Cardiac muscle cell (in vitro differentiated cells and primary cell): Measurements from ENCODE around the gene KRTAP5-4. TPM values are rescaled to one million over a fixed set of nuclear protein-coding genes. Genes with fewer than 3 reads are reported as not detected.
"Not testable (repeated sequence)": the region's sequence is repeated elsewhere in the genome, so short reads cannot be mapped to it uniquely, and the experiment has no call there.

Experiments
- DNase-seq, 2 donors: peaks; one replicate each; pipeline versions ENCODE4 v3.0.0 to v3.0.0-alpha.2; 2010 to 2017; ENCODE audit warnings: low read depth in 1 of 2, low spot score in 1 of 2
- H3K27ac ChIP-seq: fragments of 200-600 bp; sonication (generic); 2 replicates; pipeline ENCODE4 v1.5.1; 2016
- H3K27me3 ChIP-seq: fragments of 200-600 bp; sonication (generic); 2 replicates; pipeline ENCODE4 v1.6.0; 2016; ENCODE audit warnings: control low read depth
- H3K36me3 ChIP-seq: fragments of 200-600 bp; sonication (generic); 2 replicates; pipeline ENCODE4 v1.5.1; 2016; ENCODE audit warnings: control low read depth
- H3K4me1 ChIP-seq: fragments of 200-600 bp; sonication (generic); 2 replicates; pipeline ENCODE4 v1.8.1; 2017; ENCODE audit warnings: low read depth, mild to moderate bottlenecking, mixed run types
- H3K4me3 ChIP-seq: fragments of 200-600 bp; sonication (generic); 2 replicates; pipeline ENCODE4 v1.5.1; 2016; ENCODE audit warnings: mild to moderate bottlenecking
- H3K9me3 ChIP-seq: fragments of 200-600 bp; sonication (generic); 2 replicates; pipeline ENCODE4 v1.5.1; 2017; ENCODE audit warnings: low read depth, mild to moderate bottlenecking, control low read depth
- CTCF ChIP-seq: IDR thresholded peaks from 2 replicates; pipeline ENCODE4 v1.5.1; 2012; ENCODE audit warnings: low read depth, mild to moderate bottlenecking, low read length
- polyA plus RNA-seq: library from polyadenylated mRNA; unstranded; fragments of >200 nt; fragmentation: Nextera tagmentation; extraction: Ambion mirVana; gene quantifications from 2 replicates; pipeline ENCODE4 v1.2.1, GENCODE V29; 2016
- total RNA-seq: library from RNA; depleted of rRNA; stranded (reverse); fragments of >200 nt; gene quantifications from 2 replicates; pipeline ENCODE4 v1.2.3, GENCODE V29; 2016

The KRTAP5-4 gene
- total and polyA plus RNA-seq, 2 experiments from 2014 or later, result not detected

- no peak overlapping the region for H3K4me3 ChIP-seq
- no peaks in the 10 kb centered on the region for H3K9me3 ChIP-seq
- no peaks in the 10 kb centered on the region for H3K27me3 ChIP-seq
- DNase-seq, result peak; percentile 10 to 37
- H3K36me3 ChIP-seq, result no peaks in the 10 kb centered on the region
- peaks cover 14% of the 10 kb centered on the region for H3K4me1 ChIP-seq
- TF ChIP-seq CTCF, result no peak
- H3K27ac ChIP-seq, result no peak overlapping the region
Observed at GRCh38 chr11:1667906-1668305, 46.0 kb upstream of the KRTAP5-4 start.

- no peak for TF ChIP-seq CTCF
- Histone ChIP-seq H3K4me1 (peaks cover 14% of the 10 kb centered on the region), H3K36me3 (no peaks in the 10 kb centered on the region), H3K9me3 (no peaks in the 10 kb centered on the region), H3K27me3 (no peaks in the 10 kb centered on the region), H3K4me3 (no peak overlapping the region), H3K27ac (peak overlapping the region; percentile 18)
- DNase-seq, result no peak
Observed at GRCh38 chr11:1667121-1667850, 45.3 kb upstream of the KRTAP5-4 start.

GRCh38 chr11:1665313-1665712 is 43.4 kb upstream of the KRTAP5-4 start:
- no peaks in the 10 kb centered on the region for H3K9me3 ChIP-seq
- H3K27me3 ChIP-seq, result no peaks in the 10 kb centered on the region
- H3K4me1 ChIP-seq, result peaks cover 14% of the 10 kb centered on the region
- H3K36me3 ChIP-seq, result no peaks in the 10 kb centered on the region
- H3K4me3 ChIP-seq, result no peak overlapping the region
- H3K27ac ChIP-seq, result no peak overlapping the region
- no peak for TF ChIP-seq CTCF
- no peak for DNase-seq

GRCh38 chr11:1662699-1663283 is 40.9 kb upstream of the KRTAP5-4 start:
- not testable (repeated sequence) for DNase-seq, H3K27ac ChIP-seq, H3K4me1 ChIP-seq, H3K4me3 ChIP-seq, H3K36me3 ChIP-seq, H3K9me3 ChIP-seq, H3K27me3 ChIP-seq

- not testable (repeated sequence) for DNase-seq, H3K4me1 ChIP-seq, H3K36me3 ChIP-seq, H3K27me3 ChIP-seq, H3K9me3 ChIP-seq, H3K4me3 ChIP-seq, H3K27ac ChIP-seq
Observed at GRCh38 chr11:1661454-1662269, 39.7 kb upstream of the KRTAP5-4 start.

GRCh38 chr11:1660111-1660867 is 38.4 kb upstream of the KRTAP5-4 start:
- H3K27ac ChIP-seq, result no peak overlapping the region
- no peaks in the 10 kb centered on the region for H3K36me3 ChIP-seq
- no peaks in the 10 kb centered on the region for H3K4me1 ChIP-seq
- TF ChIP-seq CTCF, result no peak
- DNase-seq, result no peak
- no peak overlapping the region for H3K4me3 ChIP-seq
- H3K27me3 ChIP-seq, result no peaks in the 10 kb centered on the region
- H3K9me3 ChIP-seq, result no peaks in the 10 kb centered on the region
